RWPE2 (cell line): ENCODE data around the gene SRSF5.

Source experiments
- ATAC-seq: fragments of 200-7000 bp; cut with Tn5 transposase; 3 replicates; pipeline ENCODE4 v1.9.1; 2021; ENCODE audit warnings: low read depth
- DNase-seq: peaks from one replicate; pipeline ENCODE4 v3.0.0-alpha.2; 2020; ENCODE audit warnings: low spot score
- H3K27ac ChIP-seq: fragments of 450-650 bp; 2 replicates; pipeline ENCODE4 v1.5.1; 2017; ENCODE audit warnings: mild to moderate bottlenecking; ENCODE audit not compliant: poor library complexity, severe bottlenecking
- H3K27me3 ChIP-seq: fragments of 250-450 bp; sonication (Bioruptor Pico); 2 replicates; pipeline ENCODE4 v1.5.1; 2021; ENCODE audit warnings: mild to moderate bottlenecking, moderate library complexity; ENCODE audit not compliant: insufficient read depth, poor library complexity, severe bottlenecking
- H3K36me3 ChIP-seq: fragments of 250-450 bp; sonication (Bioruptor Pico); 2 replicates; pipeline ENCODE4 v1.5.1; 2020; ENCODE audit warnings: low read depth, mild to moderate bottlenecking, moderate library complexity
- H3K4me1 ChIP-seq: fragments of 250-450 bp; sonication (Bioruptor Pico); 2 replicates; pipeline ENCODE4 v1.5.1; 2021; ENCODE audit warnings: mild to moderate bottlenecking, moderate library complexity; ENCODE audit not compliant: insufficient read depth, poor library complexity, severe bottlenecking
- H3K4me3 ChIP-seq: fragments of 250-450 bp; sonication (Bioruptor Pico); 2 replicates; pipeline ENCODE4 v1.5.1; 2021; ENCODE audit warnings: mild to moderate bottlenecking, moderate library complexity; ENCODE audit not compliant: severe bottlenecking
- H3K9me3 ChIP-seq: fragments of 250-450 bp; sonication (Bioruptor Pico); 2 replicates; pipeline ENCODE4 v1.5.1; 2021; ENCODE audit warnings: mild to moderate bottlenecking, moderate library complexity; ENCODE audit not compliant: severe bottlenecking
- TF ChIP-seq, protein P1 (sequence below): fragments of 450-650 bp; IDR thresholded peaks from one replicate; pipeline ENCODE4 v1.5.1; 2017; ENCODE audit warnings: mild to moderate bottlenecking, moderate library complexity; ENCODE audit not compliant: poor library complexity, severe bottlenecking

SRSF5 gene

DNA sequence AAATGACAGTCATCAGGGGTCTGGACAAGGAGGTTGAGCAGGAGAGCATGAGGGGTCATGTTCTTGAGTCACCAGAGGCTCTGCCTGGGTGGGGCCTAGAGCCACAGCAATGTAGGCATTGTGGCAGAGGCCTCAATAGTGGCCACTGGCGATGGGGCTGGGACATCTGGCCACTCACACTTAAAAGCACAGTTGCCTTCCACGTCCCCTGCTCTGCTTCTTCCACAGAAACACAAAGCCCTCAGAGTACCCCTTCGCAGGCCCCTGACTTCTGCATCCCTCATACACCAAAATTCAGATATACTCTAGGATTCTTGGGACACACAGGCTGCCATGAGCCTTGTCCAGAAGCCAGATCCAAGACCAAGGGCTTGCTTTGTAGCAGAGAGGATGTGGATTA is 27.8 kb downstream of the SRSF5 start:
- Histone ChIP-seq H3K9me3 (no peaks in the 10 kb centered on the region), H3K4me1 (no peaks in the 10 kb centered on the region), H3K36me3 (no peaks in the 10 kb centered on the region), H3K27ac (no peak overlapping the region), H3K27me3 (no peaks in the 10 kb centered on the region), H3K4me3 (no peak overlapping the region)
- TF ChIP-seq, protein P1, sequence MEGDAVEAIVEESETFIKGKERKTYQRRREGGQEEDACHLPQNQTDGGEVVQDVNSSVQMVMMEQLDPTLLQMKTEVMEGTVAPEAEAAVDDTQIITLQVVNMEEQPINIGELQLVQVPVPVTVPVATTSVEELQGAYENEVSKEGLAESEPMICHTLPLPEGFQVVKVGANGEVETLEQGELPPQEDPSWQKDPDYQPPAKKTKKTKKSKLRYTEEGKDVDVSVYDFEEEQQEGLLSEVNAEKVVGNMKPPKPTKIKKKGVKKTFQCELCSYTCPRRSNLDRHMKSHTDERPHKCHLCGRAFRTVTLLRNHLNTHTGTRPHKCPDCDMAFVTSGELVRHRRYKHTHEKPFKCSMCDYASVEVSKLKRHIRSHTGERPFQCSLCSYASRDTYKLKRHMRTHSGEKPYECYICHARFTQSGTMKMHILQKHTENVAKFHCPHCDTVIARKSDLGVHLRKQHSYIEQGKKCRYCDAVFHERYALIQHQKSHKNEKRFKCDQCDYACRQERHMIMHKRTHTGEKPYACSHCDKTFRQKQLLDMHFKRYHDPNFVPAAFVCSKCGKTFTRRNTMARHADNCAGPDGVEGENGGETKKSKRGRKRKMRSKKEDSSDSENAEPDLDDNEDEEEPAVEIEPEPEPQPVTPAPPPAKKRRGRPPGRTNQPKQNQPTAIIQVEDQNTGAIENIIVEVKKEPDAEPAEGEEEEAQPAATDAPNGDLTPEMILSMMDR = no peak
- no peak for DNase-seq
- ATAC-seq = no peak

DNA sequence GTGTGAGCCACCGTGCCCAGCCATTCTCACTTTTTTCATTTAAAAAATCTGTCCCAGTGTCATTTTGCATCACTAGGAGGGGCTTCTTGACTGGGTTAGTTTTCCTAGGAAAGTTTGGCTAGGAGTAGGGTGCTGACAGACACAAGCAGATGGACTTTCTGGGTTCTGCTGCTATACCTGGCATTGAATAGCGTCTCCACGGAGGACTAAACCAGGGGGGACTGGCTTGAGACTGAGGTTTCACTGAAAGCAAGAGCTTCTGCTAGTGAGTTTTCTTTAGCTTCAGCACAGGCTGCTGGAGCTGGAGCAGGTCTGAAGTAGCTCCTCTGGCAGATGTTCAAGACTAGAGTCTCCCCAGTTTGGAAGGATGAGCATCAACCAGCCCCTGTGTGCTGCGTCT is 28.7 kb downstream of the SRSF5 start:
- H3K9me3 ChIP-seq = no peaks in the 10 kb centered on the region
- DNase-seq (no peak), ATAC-seq (no peak)
- no peaks in the 10 kb centered on the region for H3K4me1 ChIP-seq
- no peak overlapping the region for H3K27ac ChIP-seq
- TF ChIP-seq, protein P1 = no peak
- H3K36me3 ChIP-seq = no peaks in the 10 kb centered on the region
- H3K27me3 ChIP-seq = no peaks in the 10 kb centered on the region
- H3K4me3 ChIP-seq = no peak overlapping the region

DNA sequence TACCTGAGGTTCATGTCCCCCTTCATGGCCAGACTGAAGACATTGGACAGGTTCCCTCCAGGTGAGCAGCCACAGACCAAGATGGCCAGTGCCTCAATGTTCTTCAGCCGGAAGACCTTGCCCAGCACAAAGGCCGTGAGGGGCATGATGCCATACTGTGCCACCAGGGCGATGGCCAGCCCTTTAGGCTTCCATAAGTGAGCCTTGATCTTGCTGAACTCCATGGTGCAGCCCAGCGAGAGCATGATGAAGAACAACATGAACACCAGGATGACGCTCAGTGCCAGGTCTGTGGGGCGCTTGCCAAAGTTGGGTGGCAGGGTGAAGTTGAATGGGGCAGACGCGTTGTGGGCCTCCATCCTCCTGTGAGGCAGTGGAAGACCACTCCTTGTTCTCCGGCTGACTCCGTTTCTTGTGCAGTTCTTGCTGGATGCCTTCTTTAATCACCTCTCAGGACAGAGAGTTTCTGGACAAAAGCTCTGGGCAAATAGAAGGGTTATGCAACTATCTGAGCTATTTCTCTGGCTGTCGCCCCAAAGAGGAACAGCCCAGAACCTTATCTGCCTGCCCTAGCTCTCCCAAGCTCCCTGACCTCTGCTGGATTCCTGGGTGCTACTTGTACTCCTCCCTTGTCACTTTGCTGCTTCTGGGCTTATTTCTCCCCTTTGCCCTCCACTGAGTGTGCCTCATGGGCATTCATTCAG is 30.0 kb downstream of the SRSF5 start, which contains the start of gene SLC10A1:
Gene SLC10A1, minus strand, starts transcription at position 445 of the 704 bp plus-strand sequence. Its CDS starts 86 bp downstream, at position 359.
- ATAC-seq (no peak), DNase-seq (no peak)
- H3K4me3 ChIP-seq = no peak within 1 kb of the TSS
- H3K4me1 ChIP-seq = no peaks in the 10 kb centered on the region
- H3K36me3 ChIP-seq = no peaks in the 10 kb centered on the region
- no peak within 1 kb of the TSS for H3K27ac ChIP-seq
- no peaks in the 10 kb centered on the region for H3K27me3 ChIP-seq
- TF ChIP-seq, protein P1 = no peak
- H3K9me3 ChIP-seq = no peaks in the 10 kb centered on the region

DNA sequence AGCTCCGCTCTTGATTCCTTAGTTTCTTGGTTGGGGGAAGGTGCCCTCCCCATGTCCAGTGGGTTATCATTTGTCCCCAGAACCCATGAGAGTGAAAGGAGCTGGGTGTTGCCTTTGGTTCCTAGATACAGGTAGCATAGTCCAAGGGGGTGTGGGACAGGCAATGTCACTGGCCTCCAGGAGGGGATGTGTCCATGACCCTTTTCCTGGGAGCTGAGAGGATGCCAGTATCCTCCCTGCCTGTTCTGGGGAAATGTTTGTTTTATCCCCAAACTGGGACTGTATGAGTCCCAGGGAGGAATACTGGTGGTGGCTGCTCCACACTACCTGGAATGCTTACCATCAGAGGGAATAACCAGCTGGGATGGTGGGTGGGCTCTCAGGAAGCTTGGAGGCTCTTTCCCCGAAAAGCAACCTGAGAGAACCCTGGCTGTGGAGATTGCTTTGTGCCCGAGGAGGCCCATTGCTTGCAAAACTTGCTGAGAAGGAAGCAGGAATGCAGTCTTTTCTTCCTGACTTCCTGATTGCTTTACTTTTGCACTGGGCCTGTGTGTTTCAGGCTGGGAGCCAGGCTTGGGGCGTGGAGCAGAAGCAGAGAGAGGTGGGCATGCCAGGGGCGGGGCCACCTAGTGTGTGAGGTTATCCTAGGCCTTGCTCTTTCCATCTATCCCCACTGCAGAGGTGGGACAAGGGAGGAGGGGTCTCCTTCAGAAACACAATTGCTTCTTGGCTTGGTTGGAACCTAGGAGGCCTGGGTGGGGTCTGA is 30.8 kb downstream of the SRSF5 start:
- Histone ChIP-seq H3K36me3 (no peaks in the 10 kb centered on the region), H3K4me1 (no peaks in the 10 kb centered on the region), H3K27me3 (no peaks in the 10 kb centered on the region), H3K27ac (no peak overlapping the region), H3K9me3 (no peaks in the 10 kb centered on the region), H3K4me3 (no peak overlapping the region)
- TF ChIP-seq, protein P1 = no peak
- ATAC-seq (no peak), DNase-seq (no peak)
